KMS-11 (cell line): ENCODE results near the gene CD248.

ENCODE experiments used
- H2AFZ ChIP-seq: fragments of 200-600 bp; sonication (generic); 2 replicates; pipeline ENCODE4 v1.6.1; 2016; ENCODE audit warnings: antibody characterized with exemption, mixed run types, low read depth
- H3K27ac ChIP-seq: fragments of 200-600 bp; sonication (generic); 2 replicates; pipeline ENCODE4 v1.6.1; 2016; ENCODE audit warnings: mild to moderate bottlenecking, mixed run types
- H3K27me3 ChIP-seq: fragments of 200-600 bp; sonication (generic); 2 replicates; pipeline ENCODE4 v1.6.1; 2017; ENCODE audit warnings: mild to moderate bottlenecking, low read depth, mixed run types, moderate library complexity; ENCODE audit not compliant: insufficient read depth
- H3K36me3 ChIP-seq: fragments of 200-600 bp; sonication (generic); 2 replicates; pipeline ENCODE4 v1.6.1; 2017; ENCODE audit warnings: mild to moderate bottlenecking, mixed run types; ENCODE audit not compliant: insufficient read depth
- H3K4me1 ChIP-seq: fragments of 200-600 bp; sonication (generic); 2 replicates; pipeline ENCODE4 v1.6.1; 2016; ENCODE audit warnings: mild to moderate bottlenecking, low read depth, mixed run types; ENCODE audit not compliant: poor library complexity, severe bottlenecking
- H3K4me2 ChIP-seq: fragments of 200-600 bp; sonication (generic); 2 replicates; pipeline ENCODE4 v1.7.0; 2016; ENCODE audit warnings: mild to moderate bottlenecking, mixed run types
- H3K4me3 ChIP-seq: fragments of 200-600 bp; sonication (generic); IDR thresholded peaks from 2 replicates; pipeline ENCODE4 v1.6.1; 2017; ENCODE audit warnings: low read depth, low read length, mixed read lengths; ENCODE audit not compliant: insufficient read depth
- H3K79me2 ChIP-seq: fragments of 200-600 bp; sonication (generic); 2 replicates; pipeline ENCODE4 v1.6.1; 2016; ENCODE audit warnings: low read depth, mixed run types; ENCODE audit not compliant: insufficient read depth
- H3K9ac ChIP-seq: fragments of 200-600 bp; sonication (generic); 2 replicates; pipeline ENCODE4 v1.6.1; 2016; ENCODE audit warnings: mild to moderate bottlenecking, mixed run types
- H4K20me1 ChIP-seq: fragments of 200-600 bp; sonication (generic); 2 replicates; pipeline ENCODE4 v1.6.1; 2016; ENCODE audit warnings: mild to moderate bottlenecking, mixed run types; ENCODE audit not compliant: insufficient read depth
- TF ChIP-seq, protein P1 (sequence below): fragments of 200-600 bp; sonication (generic); conservative IDR thresholded peaks from 2 replicates; pipeline ENCODE4 v1.6.1; 2017; ENCODE audit warnings: low read depth, mild to moderate bottlenecking, antibody characterized with exemption, low read length, moderate library complexity, mixed read lengths

The CD248 gene

GRCh38 chr11:66293352-66293751 lies 23.5 kb downstream of the CD248 start:
- H3K36me3 ChIP-seq: no peaks in the 10 kb centered on the region
- peaks cover 1% of the 10 kb centered on the region; the same call in 1 of the 2 replicates for H3K79me2 ChIP-seq
- no peaks in the 10 kb centered on the region for H4K20me1 ChIP-seq
- H3K27me3 ChIP-seq: peaks cover 34% of the 10 kb centered on the region
- H3K27ac ChIP-seq: no peak overlapping the region
- H3K4me2 ChIP-seq: no peak overlapping the region
- no peak overlapping the region for H3K4me3 ChIP-seq
- TF ChIP-seq, protein P1, sequence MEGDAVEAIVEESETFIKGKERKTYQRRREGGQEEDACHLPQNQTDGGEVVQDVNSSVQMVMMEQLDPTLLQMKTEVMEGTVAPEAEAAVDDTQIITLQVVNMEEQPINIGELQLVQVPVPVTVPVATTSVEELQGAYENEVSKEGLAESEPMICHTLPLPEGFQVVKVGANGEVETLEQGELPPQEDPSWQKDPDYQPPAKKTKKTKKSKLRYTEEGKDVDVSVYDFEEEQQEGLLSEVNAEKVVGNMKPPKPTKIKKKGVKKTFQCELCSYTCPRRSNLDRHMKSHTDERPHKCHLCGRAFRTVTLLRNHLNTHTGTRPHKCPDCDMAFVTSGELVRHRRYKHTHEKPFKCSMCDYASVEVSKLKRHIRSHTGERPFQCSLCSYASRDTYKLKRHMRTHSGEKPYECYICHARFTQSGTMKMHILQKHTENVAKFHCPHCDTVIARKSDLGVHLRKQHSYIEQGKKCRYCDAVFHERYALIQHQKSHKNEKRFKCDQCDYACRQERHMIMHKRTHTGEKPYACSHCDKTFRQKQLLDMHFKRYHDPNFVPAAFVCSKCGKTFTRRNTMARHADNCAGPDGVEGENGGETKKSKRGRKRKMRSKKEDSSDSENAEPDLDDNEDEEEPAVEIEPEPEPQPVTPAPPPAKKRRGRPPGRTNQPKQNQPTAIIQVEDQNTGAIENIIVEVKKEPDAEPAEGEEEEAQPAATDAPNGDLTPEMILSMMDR: no peak
- no peak overlapping the region for H2AFZ ChIP-seq
- no peak overlapping the region for H3K9ac ChIP-seq
- peaks cover 11% of the 10 kb centered on the region for H3K4me1 ChIP-seq

GRCh38 chr11:66292543-66293332 lies 24.1 kb downstream of the CD248 start:
- Histone ChIP-seq H3K36me3 (no peaks in the 10 kb centered on the region), H3K9ac (no peak overlapping the region), H3K4me3 (no peak overlapping the region), H3K27ac (no peak overlapping the region), H3K79me2 (peaks cover 8% of the 10 kb centered on the region; the same call in 1 of the 2 replicates), H2AFZ (no peak overlapping the region), H3K4me2 (no peak overlapping the region), H3K4me1 (peaks cover 16% of the 10 kb centered on the region), H3K27me3 (peaks cover 28% of the 10 kb centered on the region), H4K20me1 (no peaks in the 10 kb centered on the region)
- TF ChIP-seq, protein P1: no peak

DNA sequence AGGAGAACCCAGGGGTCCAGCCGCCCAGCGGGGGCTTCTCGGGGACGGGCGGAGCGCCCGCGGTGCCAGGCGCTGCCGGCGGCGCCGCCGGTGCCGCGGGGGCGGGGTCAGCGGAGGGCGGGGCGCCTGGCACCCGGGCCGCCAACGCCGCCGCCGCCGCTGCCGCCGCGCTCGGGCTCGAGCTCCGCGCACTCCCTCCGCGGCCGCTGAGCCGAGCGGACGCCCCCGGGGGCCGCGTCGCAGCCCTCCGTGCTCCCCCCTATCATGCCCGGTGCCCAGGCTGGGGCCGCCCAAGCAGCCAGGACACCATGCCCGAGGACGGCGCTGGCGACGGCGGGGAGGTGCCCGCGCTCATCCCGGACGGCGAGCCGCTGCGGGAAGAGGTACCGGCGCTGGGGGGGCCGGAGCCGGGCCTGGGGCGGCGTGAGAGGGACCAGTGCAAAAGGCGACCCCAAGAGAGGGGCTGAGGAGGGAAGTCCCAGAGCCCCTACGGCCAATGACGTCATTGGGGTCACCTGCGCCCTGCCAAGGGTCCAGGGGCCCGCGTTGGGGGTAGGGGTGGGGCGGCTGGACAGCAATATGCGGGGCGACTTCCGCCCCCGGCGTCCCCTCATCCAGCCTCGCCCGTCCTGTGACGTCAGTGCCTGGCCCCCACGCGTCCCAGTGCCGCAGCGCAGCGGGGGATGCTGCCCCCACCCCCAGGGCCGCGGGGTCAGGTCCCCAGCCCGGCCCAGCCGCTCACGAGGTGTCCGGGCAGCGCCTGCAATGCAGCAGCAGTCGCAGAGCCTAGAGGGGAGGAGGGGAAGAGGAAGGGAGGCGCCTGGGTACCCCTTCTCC lies 24.9 kb downstream of the CD248 start, which contains the start of gene TMEM151A:
Gene TMEM151A, plus strand, starts transcription at position 189 of the 837 bp plus-strand sequence. Its CDS starts 120 bp downstream, at position 309.
- H3K36me3 ChIP-seq: no peaks in the 10 kb centered on the region
- TF ChIP-seq, protein P1: no peak
- no peaks in the 10 kb centered on the region for H4K20me1 ChIP-seq
- peaks cover 8% of the 10 kb centered on the region; the same call in 1 of the 2 replicates for H3K79me2 ChIP-seq
- H3K4me2 ChIP-seq: no peak within 1 kb of the TSS
- no peak within 1 kb of the TSS for H3K4me3 ChIP-seq
- H3K9ac ChIP-seq: no peak within 1 kb of the TSS
- H3K27me3 ChIP-seq: peaks cover 21% of the 10 kb centered on the region
- peaks cover 16% of the 10 kb centered on the region for H3K4me1 ChIP-seq
- H3K27ac ChIP-seq: no peak within 1 kb of the TSS
- H2AFZ ChIP-seq: no peak within 1 kb of the TSS

DNA sequence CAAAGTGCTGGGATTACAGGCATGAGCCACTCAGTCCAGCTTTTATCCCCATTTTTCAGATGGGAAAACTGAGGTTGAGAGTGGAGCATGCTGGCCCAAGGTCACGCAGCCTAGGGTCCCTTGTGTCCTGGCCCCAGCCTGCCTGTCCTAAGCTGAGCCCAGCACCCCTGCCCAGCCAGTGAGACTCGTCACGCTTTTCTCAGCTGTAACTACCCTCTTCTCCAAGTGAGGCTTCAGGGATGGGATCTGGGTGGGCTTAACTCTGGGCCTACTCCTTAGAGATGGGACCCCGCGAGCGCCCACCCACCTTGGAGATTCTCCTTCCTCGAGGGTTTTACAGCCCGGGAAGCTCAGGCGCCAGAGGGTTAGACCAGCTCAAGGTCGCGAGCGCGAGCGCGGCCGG lies 25.5 kb downstream of the CD248 start:
- Histone ChIP-seq H2AFZ (no peak overlapping the region), H3K4me2 (no peak overlapping the region), H3K4me1 (peaks cover 16% of the 10 kb centered on the region), H3K4me3 (no peak overlapping the region), H4K20me1 (no peaks in the 10 kb centered on the region), H3K36me3 (no peaks in the 10 kb centered on the region), H3K27ac (no peak overlapping the region), H3K79me2 (peaks cover 8% of the 10 kb centered on the region; the same call in 1 of the 2 replicates), H3K27me3 (peaks cover 14% of the 10 kb centered on the region), H3K9ac (no peak overlapping the region)
- TF ChIP-seq, protein P1: no peak
